Ectodermal cell (in vitro differentiated cells): ENCODE results near the gene RUSC2.
"Not testable (repeated sequence)": the region's sequence is repeated elsewhere in the genome, so short reads cannot be mapped to it uniquely, and the experiment has no call there.

Experiments
- H3K27ac ChIP-seq: 2 replicates; pipeline ENCODE4 v1.7.0; 2013; ENCODE audit warnings: mild to moderate bottlenecking, low read depth, low read length; ENCODE audit not compliant: insufficient read depth, poor library complexity, severe bottlenecking
- H3K27me3 ChIP-seq: 2 replicates; pipeline ENCODE4 v1.7.0; 2013; ENCODE audit warnings: mild to moderate bottlenecking, low read length; ENCODE audit not compliant: insufficient read depth, control insufficient read depth, poor library complexity, severe bottlenecking
- H3K36me3 ChIP-seq: one replicate; pipeline ENCODE4 v1.7.0; 2013; ENCODE audit warnings: low read length; ENCODE audit not compliant: control insufficient read depth, insufficient read depth
- H3K4me1 ChIP-seq: one replicate; pipeline ENCODE4 v1.7.0; 2013; ENCODE audit warnings: low read length; ENCODE audit not compliant: control insufficient read depth, insufficient read depth
- H3K4me3 ChIP-seq: 2 replicates; pipeline ENCODE4 v1.7.0; 2013; ENCODE audit warnings: low read depth, low read length, control low read depth; ENCODE audit not compliant: insufficient read depth
- H3K9me3 ChIP-seq: 2 replicates; pipeline ENCODE4 v1.7.0; 2013; ENCODE audit warnings: mild to moderate bottlenecking, low read length, moderate library complexity; ENCODE audit not compliant: control insufficient read depth
- WGBS, 2 experiments: methylation state at CpG; one replicate each; pipeline ENCODE4 v1.1.7; 2013; ENCODE audit warnings: missing lambda C conversion rate in 2 of 2; 5-methylcytosine and 5-hydroxymethylcytosine counted together

Gene RUSC2

DNA sequence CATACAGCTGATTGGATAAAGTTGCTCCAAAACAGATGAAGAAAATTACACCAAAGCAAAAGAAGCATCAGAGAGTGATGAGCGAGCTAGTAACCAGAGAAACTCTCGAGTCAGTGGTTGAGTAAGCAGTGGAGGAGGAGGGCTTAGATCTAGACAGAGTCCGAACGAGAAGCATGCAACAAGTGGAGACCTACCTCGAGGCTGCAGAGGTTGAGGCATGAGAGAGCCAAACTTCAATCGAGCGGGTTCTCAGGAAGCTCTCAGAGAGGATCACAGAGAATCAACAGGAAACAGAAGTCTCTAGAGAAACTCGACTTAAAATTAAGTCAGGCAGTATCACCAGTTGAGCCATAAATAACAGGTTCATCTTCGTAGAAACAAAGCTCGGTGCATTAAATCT is 6.1 kb downstream of the RUSC2 start:
- WGBS, 2 experiments: 91% methylated on average over 10 of the region's 10 CpGs
- Histone ChIP-seq H3K27ac (no peak overlapping the region), H3K9me3 (no peaks in the 10 kb centered on the region), H3K4me3 (no peak overlapping the region), H3K36me3 (no peaks in the 10 kb centered on the region), H3K27me3 (no peaks in the 10 kb centered on the region), H3K4me1 (no peaks in the 10 kb centered on the region)

DNA sequence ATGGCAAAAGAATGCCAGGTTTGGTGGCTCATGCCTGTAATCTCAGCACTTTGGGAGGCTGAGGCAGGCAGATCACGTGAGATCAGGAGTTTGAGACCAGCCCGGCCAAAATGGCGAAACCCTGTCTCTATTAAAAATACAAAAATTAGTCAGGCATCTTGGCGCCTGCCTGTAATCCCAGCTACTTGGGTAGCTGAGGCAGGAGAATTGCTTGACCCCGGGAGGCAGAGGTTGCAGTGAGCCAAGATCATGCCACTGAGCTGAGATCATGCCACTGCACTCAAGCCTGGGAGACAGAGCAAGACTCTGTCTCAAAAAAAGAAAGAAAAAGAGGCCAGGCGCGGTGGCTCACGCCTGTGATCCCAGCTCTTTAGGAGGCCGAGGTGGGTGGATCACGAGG is 8.3 kb downstream of the RUSC2 start:
- H3K36me3 ChIP-seq, H3K9me3 ChIP-seq, H3K27me3 ChIP-seq, H3K4me3 ChIP-seq, H3K27ac ChIP-seq, H3K4me1 ChIP-seq: not testable (repeated sequence)
- WGBS, 2 experiments: 94 to 95% methylated on average over 10 of the region's 10 CpGs

DNA sequence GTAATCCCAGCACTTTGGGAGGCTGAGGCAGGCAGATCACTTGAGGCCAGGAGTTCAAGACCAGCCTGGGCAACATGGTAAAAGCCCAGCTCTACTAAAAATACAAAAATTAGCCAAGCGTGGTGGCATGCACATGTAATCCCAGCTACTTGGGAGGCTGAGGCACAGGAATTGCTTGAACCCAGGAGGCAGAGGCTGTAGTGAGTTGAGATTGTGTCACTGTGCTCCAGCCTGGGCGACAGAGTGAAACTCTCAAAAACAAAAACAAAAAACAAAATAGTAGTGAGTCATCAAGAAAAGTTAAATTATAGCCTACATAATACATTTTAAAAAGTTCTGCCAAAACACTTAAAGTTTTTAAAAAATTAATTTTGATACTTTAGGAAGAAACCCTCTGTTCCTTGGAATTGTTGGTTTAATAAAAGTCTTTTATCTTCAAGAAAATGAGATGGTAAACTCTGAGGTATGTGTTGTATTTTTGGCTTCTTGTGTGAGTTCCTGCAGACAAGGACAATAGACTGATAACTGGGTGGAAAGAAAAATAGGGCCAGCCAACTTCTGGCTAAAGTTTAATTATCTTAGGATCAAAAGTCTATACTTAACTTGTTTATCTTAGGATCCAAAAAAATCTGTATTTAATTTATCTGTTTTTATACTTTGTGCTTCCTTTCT is 9.3 kb downstream of the RUSC2 start:
- Histone ChIP-seq H3K4me1 (no peaks in the 10 kb centered on the region), H3K36me3 (no peaks in the 10 kb centered on the region), H3K4me3 (no peak overlapping the region), H3K27me3 (no peaks in the 10 kb centered on the region), H3K27ac (no peak overlapping the region), H3K9me3 (no peaks in the 10 kb centered on the region)
- 90 to 93% methylated on average over 1 to 2 of the region's 2 CpGs for WGBS, 2 experiments

DNA sequence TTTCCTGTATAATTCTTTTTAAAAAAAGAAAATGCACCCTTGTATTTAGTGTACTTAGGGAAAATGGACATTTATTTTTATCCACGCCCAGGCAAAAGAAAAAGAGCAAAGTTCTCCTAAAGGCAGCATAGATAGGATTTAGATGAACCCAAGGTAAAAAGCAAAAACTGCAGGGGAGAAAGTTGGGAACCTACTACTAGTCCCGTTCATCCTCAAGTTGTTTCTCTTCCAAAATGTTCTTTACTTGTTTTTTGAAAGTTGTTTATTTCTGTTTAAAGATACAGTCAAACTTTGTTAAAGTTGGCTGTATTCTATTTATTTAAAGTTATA is 9.8 kb downstream of the RUSC2 start:
- 86 to 97% methylated on average over 2 of the region's 2 CpGs for WGBS, 2 experiments
- Histone ChIP-seq H3K4me3 (no peak overlapping the region), H3K36me3 (no peaks in the 10 kb centered on the region), H3K9me3 (no peaks in the 10 kb centered on the region), H3K27me3 (no peaks in the 10 kb centered on the region), H3K27ac (no peak overlapping the region), H3K4me1 (no peaks in the 10 kb centered on the region)

DNA sequence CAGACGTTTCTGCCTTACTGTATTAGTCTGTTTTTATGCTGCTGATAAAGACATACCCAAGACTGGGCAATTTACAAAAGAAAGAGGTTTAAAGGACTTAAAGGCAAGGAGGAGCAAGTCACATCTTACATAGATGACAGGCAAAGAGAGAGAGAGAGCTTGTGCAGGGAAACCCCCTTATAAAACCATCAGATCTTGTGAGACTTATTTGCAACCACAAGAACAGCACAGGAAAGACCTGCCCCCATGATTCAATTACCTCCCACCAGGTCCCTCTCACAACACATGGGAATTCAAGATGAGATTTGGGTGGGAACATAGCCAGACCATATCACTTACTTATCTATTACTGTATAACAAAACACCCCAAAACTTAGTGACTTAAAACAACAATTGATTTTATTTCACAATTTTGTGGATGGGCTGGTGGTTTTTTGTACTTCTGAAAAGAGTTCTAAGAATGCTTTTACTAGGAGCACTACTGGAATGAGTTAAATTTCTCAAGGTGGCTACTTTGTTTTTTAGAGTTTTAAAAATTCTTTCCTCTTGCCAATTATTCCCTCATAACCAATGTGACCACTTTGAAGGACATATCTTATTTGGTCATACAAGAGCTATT is 10.3 kb downstream of the RUSC2 start:
- no peaks in the 10 kb centered on the region for H3K4me1 ChIP-seq
- no peaks in the 10 kb centered on the region for H3K9me3 ChIP-seq
- 82 to 100% methylated on average over 1 of the region's 1 CpG for WGBS, 2 experiments
- H3K27me3 ChIP-seq: no peaks in the 10 kb centered on the region
- no peak overlapping the region for H3K4me3 ChIP-seq
- no peak overlapping the region for H3K27ac ChIP-seq
- H3K36me3 ChIP-seq: no peaks in the 10 kb centered on the region

DNA sequence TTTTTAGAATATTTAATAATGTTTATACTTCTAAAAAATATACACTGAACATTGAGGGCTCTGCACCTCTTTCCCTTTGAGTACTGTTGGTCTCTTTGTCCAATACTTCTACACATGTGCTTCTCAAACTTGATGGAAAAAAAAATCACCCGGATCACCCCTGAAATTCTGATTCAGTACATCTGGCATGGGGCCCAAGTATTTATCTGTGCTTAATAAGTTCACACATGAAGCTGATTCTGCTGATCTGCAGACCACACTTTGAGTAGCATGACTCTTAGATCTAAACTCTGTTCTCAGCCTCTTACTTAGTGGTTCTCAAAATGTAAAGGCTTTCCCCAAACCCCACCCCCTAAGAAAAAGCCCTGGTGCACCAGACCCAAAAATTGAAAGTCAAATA is 12.0 kb downstream of the RUSC2 start:
- H3K36me3 ChIP-seq: no peaks in the 10 kb centered on the region
- WGBS, 2 experiments: 91 to 95% methylated on average over 1 of the region's 1 CpG
- no peaks in the 10 kb centered on the region for H3K27me3 ChIP-seq
- H3K4me1 ChIP-seq: no peaks in the 10 kb centered on the region
- no peak overlapping the region for H3K27ac ChIP-seq
- H3K4me3 ChIP-seq: no peak overlapping the region
- H3K9me3 ChIP-seq: no peaks in the 10 kb centered on the region

DNA sequence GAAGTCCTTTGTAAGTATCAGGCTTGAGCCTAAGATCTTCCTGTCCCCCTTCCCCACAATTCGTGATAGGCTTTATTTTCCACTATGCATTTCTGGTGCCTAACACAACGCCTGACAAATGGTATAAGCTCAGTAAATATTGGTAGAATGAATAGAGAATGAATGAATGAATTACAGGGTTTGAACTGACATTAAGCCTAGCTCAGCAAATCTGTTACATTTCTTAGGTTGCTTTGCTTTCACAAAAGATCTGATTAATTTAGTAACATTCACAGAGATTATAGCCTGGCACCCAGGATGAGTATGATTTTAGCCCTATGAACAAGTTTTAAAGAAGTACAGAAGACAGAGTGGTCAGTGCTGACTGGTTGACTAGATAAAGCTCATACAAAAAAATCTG is 16.4 kb downstream of the RUSC2 start:
- no peaks in the 10 kb centered on the region for H3K36me3 ChIP-seq
- 92 to 100% methylated on average over 2 of the region's 2 CpGs for WGBS, 2 experiments

DNA sequence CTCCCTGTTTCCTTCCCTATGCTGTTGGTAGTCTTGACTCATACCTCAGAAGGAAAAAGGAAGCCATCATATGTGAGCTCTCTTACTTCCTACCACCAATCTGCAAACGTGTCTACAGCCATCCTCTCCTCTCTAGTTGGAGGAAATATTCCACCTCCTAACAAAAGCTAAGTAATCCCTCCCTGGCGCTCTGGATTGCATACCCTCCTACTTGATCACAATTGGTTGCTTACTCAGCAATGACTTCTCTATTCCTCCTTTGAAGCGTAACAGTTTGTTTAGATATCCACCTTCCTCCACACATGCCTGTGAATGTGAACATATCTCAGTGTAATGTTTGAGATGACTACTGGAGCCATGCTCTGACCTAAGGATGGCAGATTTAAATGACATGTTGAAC is 18.2 kb downstream of the RUSC2 start:
- no peak overlapping the region for H3K27ac ChIP-seq
- H3K36me3 ChIP-seq: no peaks in the 10 kb centered on the region
- WGBS, 2 experiments: 67 to 74% methylated on average over 3 of the region's 3 CpGs

More for the DNA sequence above, 16.4 kb downstream of the RUSC2 start:
- Histone ChIP-seq H3K27me3 (no peaks in the 10 kb centered on the region), H3K4me1 (peaks cover 5% of the 10 kb centered on the region), H3K9me3 (no peaks in the 10 kb centered on the region), H3K27ac (no peak overlapping the region), H3K4me3 (no peak overlapping the region)

DNA sequence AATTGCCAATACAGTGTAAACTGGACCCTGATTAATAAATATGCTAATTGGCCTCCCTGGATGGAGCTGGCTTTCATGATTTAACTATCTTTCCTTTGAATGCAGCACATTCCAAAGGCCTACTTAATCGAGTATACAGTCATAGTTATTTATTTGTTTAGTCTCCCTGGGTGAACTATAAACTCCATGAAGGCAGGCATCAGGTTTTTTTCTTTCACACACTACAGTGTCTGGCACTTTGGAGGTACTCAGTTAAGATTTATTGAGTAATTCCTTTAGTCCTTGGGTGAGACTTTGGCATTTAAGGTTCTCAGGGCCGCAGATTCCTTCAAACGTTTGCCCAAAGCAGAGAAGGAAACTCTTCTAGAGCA is 20.5 kb downstream of the RUSC2 start:
- Histone ChIP-seq H3K36me3 (no peaks in the 10 kb centered on the region), H3K27ac (no peak overlapping the region), H3K4me3 (no peak overlapping the region), H3K27me3 (no peaks in the 10 kb centered on the region), H3K4me1 (peaks cover 5% of the 10 kb centered on the region), H3K9me3 (no peaks in the 10 kb centered on the region)
- WGBS, 2 experiments: 91 to 96% methylated on average over 3 of the region's 3 CpGs

More for the DNA sequence above, 18.2 kb downstream of the RUSC2 start:
- no peak overlapping the region for H3K4me3 ChIP-seq
- no peaks in the 10 kb centered on the region for H3K9me3 ChIP-seq
- H3K27me3 ChIP-seq: no peaks in the 10 kb centered on the region
- peaks cover 5% of the 10 kb centered on the region for H3K4me1 ChIP-seq

DNA sequence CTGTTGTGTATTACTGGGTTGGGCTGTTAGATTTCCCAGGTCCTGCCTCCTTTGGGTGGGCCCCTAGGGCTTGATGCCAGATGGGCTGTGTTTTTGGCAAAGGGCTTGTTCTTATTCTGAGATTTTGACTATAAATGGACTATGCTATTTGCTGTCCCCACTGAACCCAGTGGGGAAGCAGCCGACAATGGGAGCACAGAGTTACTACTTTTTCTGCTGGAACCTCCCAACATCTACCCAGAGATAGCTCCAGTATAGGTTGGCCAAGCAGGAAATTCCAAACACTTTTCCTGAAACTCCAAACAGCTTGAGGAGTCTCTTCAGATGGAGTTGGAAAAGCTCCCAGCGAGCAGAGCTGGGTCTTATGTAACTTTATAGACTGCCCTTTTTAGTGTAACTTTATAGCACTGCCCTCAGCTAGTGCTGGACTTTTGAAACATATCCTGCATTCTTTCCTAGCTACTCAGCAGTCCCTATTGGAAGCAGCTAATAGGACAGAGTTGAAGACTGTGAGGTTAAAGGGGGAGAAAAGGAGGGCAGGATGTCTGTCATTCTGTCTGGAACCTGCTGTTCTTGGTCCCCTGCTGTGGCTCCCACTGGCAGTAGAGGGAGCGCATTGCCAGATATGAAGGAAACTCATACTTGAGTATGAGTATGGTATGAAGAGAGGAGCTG is 21.0 kb downstream of the RUSC2 start:
- no peaks in the 10 kb centered on the region for H3K9me3 ChIP-seq
- H3K36me3 ChIP-seq: no peaks in the 10 kb centered on the region
- no peak overlapping the region for H3K27ac ChIP-seq
- no peak overlapping the region for H3K4me3 ChIP-seq
- WGBS, 2 experiments: 84 to 92% methylated on average over 3 of the region's 3 CpGs
- H3K27me3 ChIP-seq: no peaks in the 10 kb centered on the region
- H3K4me1 ChIP-seq: peaks cover 5% of the 10 kb centered on the region
